A673 (cell line): ENCODE data around the gene GALNT14. TPM values are rescaled to one million over a fixed set of nuclear protein-coding genes. Genes with fewer than 3 reads are reported as not detected.

Experiments used
- BruUV-seq: library from RNA; stranded (reverse); fragments of 400-500 nt; replicated peaks from 2 replicates; lab custom pipeline; 2021; lab: Mats Ljungman, UMichigan
- CTCF ChIA-PET: fragments of 300-600 bp; sonication (Branson Sonifier 250); formaldehyde crosslinking; loops from one replicate; lab custom pipeline; 2022; ENCODE audit warnings: antibody characterized with exemption; lab: Charles Lee
- POLR2A ChIA-PET: fragments of 300-600 bp; sonication (Branson Sonifier 250); formaldehyde crosslinking; loops from one replicate; lab custom pipeline; 2022; ENCODE audit warnings: antibody characterized with exemption; ENCODE audit not compliant: low non-redundant PET; lab: Charles Lee
- DNase-seq: peaks from one replicate; pipeline ENCODE4 v3.0.0-alpha.2; 2015; ENCODE audit warnings: low spot score
- H3K27ac ChIP-seq: fragments of 200-600 bp; sonication (generic); 2 replicates; pipeline ENCODE4 v1.5.1; 2016; ENCODE audit warnings: mixed run types, low read depth, mild to moderate bottlenecking, mixed read lengths, antibody characterized with exemption, low read length; ENCODE audit not compliant: poor library complexity, severe bottlenecking
- H3K27me3 ChIP-seq: fragments of 200-600 bp; sonication (generic); replicated peaks from 2 replicates; pipeline ENCODE4 v1.6.1; 2017; ENCODE audit warnings: mixed run types, low read depth, mild to moderate bottlenecking, mixed read lengths, antibody characterized with exemption, low read length; ENCODE audit not compliant: insufficient read depth, poor library complexity
- H3K36me3 ChIP-seq: fragments of 200-600 bp; sonication (generic); 2 replicates; pipeline ENCODE4 v1.6.1; 2016; ENCODE audit warnings: mixed run types, mild to moderate bottlenecking, mixed read lengths, antibody characterized with exemption, low read length; ENCODE audit not compliant: insufficient read depth, poor library complexity, severe bottlenecking
- H3K4me1 ChIP-seq: fragments of 200-600 bp; sonication (generic); 2 replicates; pipeline ENCODE4 v1.6.1; 2017; ENCODE audit warnings: mixed run types, mild to moderate bottlenecking, mixed read lengths, antibody characterized with exemption, low read length; ENCODE audit not compliant: insufficient read depth, poor library complexity, severe bottlenecking
- H3K4me3 ChIP-seq: fragments of 200-600 bp; sonication (generic); 2 replicates; pipeline ENCODE4 v1.5.1; 2016; ENCODE audit warnings: low read depth, mixed run types, mild to moderate bottlenecking, mixed read lengths, low read length; ENCODE audit not compliant: poor library complexity, severe bottlenecking
- H3K9me3 ChIP-seq: fragments of 200-600 bp; sonication (generic); 2 replicates; pipeline ENCODE4 v1.6.1; 2016; ENCODE audit warnings: mixed run types, low read depth, mild to moderate bottlenecking, mixed read lengths, antibody characterized with exemption, low read length; ENCODE audit not compliant: poor library complexity, severe bottlenecking
- CTCF ChIP-seq: fragments of 300-800, 200-600 bp; sonication (generic); conservative IDR thresholded peaks from 2 replicates; pipeline ENCODE4 v1.5.1; 2017; ENCODE audit warnings: low read depth, mild to moderate bottlenecking, antibody characterized with exemption, low read length, moderate library complexity, mixed read lengths
- EZH2 ChIP-seq: fragments of 200-600 bp; sonication (generic); IDR thresholded peaks from 2 replicates; pipeline ENCODE4 v1.6.1; 2017; ENCODE audit warnings: borderline replicate concordance, low read depth, mild to moderate bottlenecking, mixed read lengths, antibody characterized with exemption, low read length; ENCODE audit not compliant: poor library complexity, severe bottlenecking
- intact Hi-C: fragments of 100-400 bp; cut with micrococcal nuclease; formaldehyde crosslinking; loops from one replicate; pipeline ENCODE4 v1.10.0; 2022; ENCODE audit not compliant: unreplicated experiment
- total RNA-seq: library from RNA; stranded (reverse); gene quantifications from 2 replicates; pipeline ENCODE4 v1.2.3, GENCODE V29; 2021

GALNT14 gene
- total RNA-seq, 1 experiment from 2014 or later, result 9.7 TPM

- Histone ChIP-seq H3K27ac (no peak overlapping the region), H3K4me1 (no peaks in the 10 kb centered on the region), H3K36me3 (no peaks in the 10 kb centered on the region), H3K9me3 (no peaks in the 10 kb centered on the region), H3K4me3 (no peak overlapping the region), H3K27me3 (no peaks in the 10 kb centered on the region)
- no peak for DNase-seq
- intact Hi-C loops, result no loop called here
- no TSS peak for BruUV-seq
- TF ChIP-seq CTCF, result no peak
- no peak for TF ChIP-seq EZH2
- ChIA-PET POLR2A (no interaction called here), CTCF (no interaction called here)
Measured at GRCh38 chr2:30974554-30974953, 163.7 kb downstream of the GALNT14 start.

- ChIA-PET POLR2A (no interaction called here), CTCF (no interaction called here)
- DNase-seq, result no peak
- BruUV-seq, result no TSS peak
- intact Hi-C loops, result no loop called here
- Histone ChIP-seq H3K9me3 (no peaks in the 10 kb centered on the region), H3K27ac (no peak overlapping the region), H3K27me3 (no peaks in the 10 kb centered on the region), H3K4me1 (no peaks in the 10 kb centered on the region), H3K4me3 (no peak overlapping the region), H3K36me3 (no peaks in the 10 kb centered on the region)
- TF ChIP-seq EZH2 (no peak), CTCF (no peak)
Measured at GRCh38 chr2:30974092-30974491, 164.1 kb downstream of the GALNT14 start.

- no peak for TF ChIP-seq CTCF
- no peak for TF ChIP-seq EZH2
- POLR2A ChIA-PET, result no interaction called here
- CTCF ChIA-PET, result no interaction called here
- H3K36me3 ChIP-seq, result no peaks in the 10 kb centered on the region
- no peaks in the 10 kb centered on the region for H3K4me1 ChIP-seq
- DNase-seq, result no peak
- H3K9me3 ChIP-seq, result no peaks in the 10 kb centered on the region
- no peaks in the 10 kb centered on the region for H3K27me3 ChIP-seq
- intact Hi-C loops, result no loop called here
- no peak overlapping the region for H3K27ac ChIP-seq
- BruUV-seq, result no TSS peak
- H3K4me3 ChIP-seq, result no peak overlapping the region
Measured at GRCh38 chr2:30971231-30972025, 166.8 kb downstream of the GALNT14 start.
